Activated CD4-positive, alpha-beta memory T cell treated with anti-CD3 and anti-CD28 coated beads, Interleukin-2, amount 10 ng/mL, durations not matched to agents 7 days and 5 days (primary cell): ENCODE data around the gene ARHGAP33. TPM values are rescaled to one million over a fixed set of nuclear protein-coding genes. Genes with fewer than 3 reads are reported as not detected.

ENCODE experiments used
- CTCF ChIA-PET: fragments of 350-600 bp; sonication (Branson Sonifier 250); formaldehyde crosslinking; loops from one replicate; lab custom pipeline; 2021; ENCODE audit warnings: antibody characterized with exemption, inconsistent platforms; lab: Charles Lee
- POLR2A ChIA-PET: fragments of 350-600 bp; sonication (Branson Sonifier 250); formaldehyde crosslinking; loops from one replicate; lab custom pipeline; 2021; ENCODE audit warnings: antibody characterized with exemption; lab: Charles Lee
- DNase-seq: peaks from one replicate; pipeline ENCODE4 v3.0.0-alpha.2; 2020
- H3K27ac Mint-ChIP-seq: one replicate; pipeline ENCODE4 v1.8.0; 2021; ENCODE audit warnings: mild to moderate bottlenecking, mixed read lengths
- H3K27me3 Mint-ChIP-seq: one replicate; pipeline ENCODE4 v1.8.0; 2021; ENCODE audit warnings: mixed read lengths
- H3K36me3 Mint-ChIP-seq: one replicate; pipeline ENCODE4 v1.8.0; 2021; ENCODE audit warnings: low read depth, mixed read lengths
- H3K4me1 Mint-ChIP-seq: one replicate; pipeline ENCODE4 v1.8.0; 2021; ENCODE audit warnings: mixed read lengths
- H3K4me3 Mint-ChIP-seq: one replicate; pipeline ENCODE4 v1.8.0; 2021; ENCODE audit warnings: mild to moderate bottlenecking, mixed read lengths
- H3K9me3 Mint-ChIP-seq: one replicate; pipeline ENCODE4 v1.8.0; 2021; ENCODE audit warnings: mixed read lengths
- total RNA-seq, 2 experiments: library from RNA; stranded (reverse); gene quantifications; one replicate each; pipeline ENCODE4 v1.2.3, GENCODE V29; 2021

Gene ARHGAP33
- total RNA-seq, 2 experiments from 2014 or later = 60.9 to 67.0 TPM

- POLR2A ChIA-PET = interaction anchor here (1.3 to 1.5 kb wide), 2 partner anchors 8 to 51 kb away, joined by 5 read pairs; partner anchors contain the start of genes PSENEN and U2AF1L4
Measured at GRCh38 chr19:35752746-35753350, 22.5 kb upstream of the ARHGAP33 start.

GRCh38 chr19:35753634-35754369, 21.6 kb upstream of the ARHGAP33 start:
- Mint-ChIP-seq H3K4me1 (peaks cover 37% of the 10 kb centered on the region), H3K27me3 (no peaks in the 10 kb centered on the region), H3K27ac (no peak overlapping the region), H3K9me3 (no peaks in the 10 kb centered on the region), H3K36me3 (peaks cover 8% of the 10 kb centered on the region), H3K4me3 (no peak overlapping the region)
- ChIA-PET CTCF (no interaction called here), POLR2A (interaction anchor here (1.5 kb wide), 1 partner anchor 9 kb away, joined by 5 read pairs; the partner anchor contains the start of genes PSENEN and U2AF1L4)
- no peak for DNase-seq

More at GRCh38 chr19:35752746-35753350, 22.5 kb upstream of the ARHGAP33 start:
- Mint-ChIP-seq H3K36me3 (peaks cover 12% of the 10 kb centered on the region), H3K4me3 (no peak overlapping the region), H3K27me3 (no peaks in the 10 kb centered on the region), H3K9me3 (no peaks in the 10 kb centered on the region), H3K4me1 (peaks cover 41% of the 10 kb centered on the region), H3K27ac (no peak overlapping the region)
- no peak for DNase-seq
- CTCF ChIA-PET = interaction anchor here (0.6 kb wide), 1 partner anchor 10 kb away, joined by 4 read pairs; no protein-coding TSS in a partner anchor

GRCh38 chr19:35754370-35755130, 20.8 kb upstream of the ARHGAP33 start:
- no peak overlapping the region for H3K27ac Mint-ChIP-seq
- POLR2A ChIA-PET = no interaction called here

DNA sequence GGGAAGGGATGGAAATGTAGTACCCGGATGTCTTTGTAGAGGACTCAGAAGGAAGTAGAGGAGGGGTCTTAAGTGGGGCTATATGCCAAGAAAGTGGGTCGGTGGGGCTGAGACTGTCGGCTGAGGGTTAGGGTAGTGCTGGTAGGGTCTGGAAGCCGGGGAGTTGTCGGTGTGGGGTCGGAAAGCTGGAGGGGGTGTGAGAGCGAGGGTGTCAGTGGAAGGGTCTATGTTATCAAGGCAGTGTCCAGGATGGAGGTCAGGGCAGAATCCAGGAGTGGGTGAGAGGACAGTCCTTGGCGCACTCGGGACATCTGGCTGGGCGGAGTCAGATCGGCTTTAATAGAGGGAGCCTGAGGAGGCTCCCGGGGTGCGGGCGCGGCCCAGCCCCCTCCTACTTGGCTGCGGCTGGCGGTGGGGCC, 20.2 kb upstream of the ARHGAP33 start:
- Mint-ChIP-seq H3K4me3 (no peak overlapping the region), H3K9me3 (no peaks in the 10 kb centered on the region), H3K27ac (peak overlapping the region; percentile 44), H3K36me3 (peaks cover 17% of the 10 kb centered on the region), H3K27me3 (no peaks in the 10 kb centered on the region), H3K4me1 (peaks cover 38% of the 10 kb centered on the region)
- DNase-seq = no peak
- POLR2A ChIA-PET = interaction anchor here (1.7 kb wide), 1 partner anchor 13 kb away, joined by 4 read pairs; the partner anchor contains the start of gene IGFLR1
- CTCF ChIA-PET = no interaction called here

More at GRCh38 chr19:35754370-35755130, 20.8 kb upstream of the ARHGAP33 start:
- Mint-ChIP-seq H3K27me3 (no peaks in the 10 kb centered on the region), H3K4me3 (no peak overlapping the region), H3K36me3 (peaks cover 12% of the 10 kb centered on the region), H3K4me1 (peaks cover 39% of the 10 kb centered on the region), H3K9me3 (no peaks in the 10 kb centered on the region)
- CTCF ChIA-PET = no interaction called here
- no peak for DNase-seq

GRCh38 chr19:35755550-35756376, 19.6 kb upstream of the ARHGAP33 start:
- peaks cover 23% of the 10 kb centered on the region for H3K36me3 Mint-ChIP-seq
- H3K9me3 Mint-ChIP-seq = no peaks in the 10 kb centered on the region
- peaks cover 38% of the 10 kb centered on the region for H3K4me1 Mint-ChIP-seq
- POLR2A ChIA-PET = interaction anchor here (1.7 to 2.4 kb wide), 3 partner anchors 8 to 14 kb away, joined by 4 to 11 read pairs (median 11); partner anchors contain the start of genes IGFLR1, LIN37, PSENEN and U2AF1L4
- DNase-seq = peak; percentile 62
- H3K27me3 Mint-ChIP-seq = no peaks in the 10 kb centered on the region
- no peak overlapping the region for H3K27ac Mint-ChIP-seq
- CTCF ChIA-PET = no interaction called here
- H3K4me3 Mint-ChIP-seq = peak overlapping the region; percentile 38

- H3K4me3 Mint-ChIP-seq = peak within 1 kb of the TSS; percentile 85
- H3K9me3 Mint-ChIP-seq = no peaks in the 10 kb centered on the region
- ChIA-PET POLR2A (interaction anchor here (1.0 to 2.4 kb wide), 6 partner anchors 9 to 54 kb away, joined by 3 to 11 read pairs (median 4); partner anchors contain the start of genes IGFLR1, LIN37, PSENEN and U2AF1L4), CTCF (interaction anchor here (0.9 to 1.6 kb wide), 3 partner anchors 9 to 174 kb away, joined by 3 to 6 read pairs (median 3); partner anchors contain the start of gene LIN37)
- H3K4me1 Mint-ChIP-seq = peaks cover 38% of the 10 kb centered on the region
- no peak for DNase-seq
- peaks cover 26% of the 10 kb centered on the region for H3K36me3 Mint-ChIP-seq
- H3K27ac Mint-ChIP-seq = peak within 1 kb of the TSS; percentile 89
- H3K27me3 Mint-ChIP-seq = no peaks in the 10 kb centered on the region
Measured at GRCh38 chr19:35756377-35757230, 18.8 kb upstream of the ARHGAP33 start, which contains the start of gene HSPB6. Gene HSPB6 (minus strand): TSS chr19:35757029. CDS start chr19:35757008, 21 bp downstream.

DNA sequence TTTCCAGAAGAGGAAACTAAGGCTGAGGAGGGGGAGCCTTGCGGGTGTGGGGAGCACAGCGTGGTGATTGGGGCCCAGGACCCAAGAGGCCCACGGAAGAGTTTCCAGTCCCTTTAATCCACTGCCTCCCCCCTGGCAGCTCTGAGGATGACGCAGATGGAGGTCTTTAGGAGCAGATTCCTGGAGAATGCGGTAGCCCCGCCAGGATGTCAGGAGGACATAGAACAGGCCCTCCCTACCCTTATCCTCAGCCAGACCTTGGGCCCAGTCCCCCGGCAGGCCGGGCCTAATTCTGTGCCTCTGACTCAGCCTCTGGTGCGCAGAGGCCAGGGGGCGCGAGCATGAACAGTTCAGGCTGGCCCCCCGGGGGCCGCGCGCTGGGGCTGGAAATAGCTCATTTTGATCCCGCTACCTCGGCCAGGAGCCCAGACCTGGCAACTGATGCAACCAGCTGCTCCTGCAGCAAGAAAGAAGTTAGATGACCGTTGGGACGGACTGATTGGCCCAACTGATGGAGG, 18.1 kb upstream of the ARHGAP33 start:
- peak overlapping the region; percentile 85 for H3K4me3 Mint-ChIP-seq
- H3K27ac Mint-ChIP-seq = peak overlapping the region; percentile 89
- peak; percentile 41 for DNase-seq
- peaks cover 31% of the 10 kb centered on the region for H3K36me3 Mint-ChIP-seq
- POLR2A ChIA-PET = interaction anchor here (0.9 to 2.4 kb wide), 6 partner anchors 9 to 55 kb away, joined by 3 to 11 read pairs (median 4); partner anchors contain the start of genes IGFLR1, LIN37, PSENEN and U2AF1L4
- CTCF ChIA-PET = interaction anchor here (0.9 to 1.6 kb wide), 3 partner anchors 9 to 174 kb away, joined by 3 to 6 read pairs (median 3); partner anchors contain the start of gene LIN37
- no peaks in the 10 kb centered on the region for H3K9me3 Mint-ChIP-seq
- no peaks in the 10 kb centered on the region for H3K27me3 Mint-ChIP-seq
- H3K4me1 Mint-ChIP-seq = peaks cover 38% of the 10 kb centered on the region

DNA sequence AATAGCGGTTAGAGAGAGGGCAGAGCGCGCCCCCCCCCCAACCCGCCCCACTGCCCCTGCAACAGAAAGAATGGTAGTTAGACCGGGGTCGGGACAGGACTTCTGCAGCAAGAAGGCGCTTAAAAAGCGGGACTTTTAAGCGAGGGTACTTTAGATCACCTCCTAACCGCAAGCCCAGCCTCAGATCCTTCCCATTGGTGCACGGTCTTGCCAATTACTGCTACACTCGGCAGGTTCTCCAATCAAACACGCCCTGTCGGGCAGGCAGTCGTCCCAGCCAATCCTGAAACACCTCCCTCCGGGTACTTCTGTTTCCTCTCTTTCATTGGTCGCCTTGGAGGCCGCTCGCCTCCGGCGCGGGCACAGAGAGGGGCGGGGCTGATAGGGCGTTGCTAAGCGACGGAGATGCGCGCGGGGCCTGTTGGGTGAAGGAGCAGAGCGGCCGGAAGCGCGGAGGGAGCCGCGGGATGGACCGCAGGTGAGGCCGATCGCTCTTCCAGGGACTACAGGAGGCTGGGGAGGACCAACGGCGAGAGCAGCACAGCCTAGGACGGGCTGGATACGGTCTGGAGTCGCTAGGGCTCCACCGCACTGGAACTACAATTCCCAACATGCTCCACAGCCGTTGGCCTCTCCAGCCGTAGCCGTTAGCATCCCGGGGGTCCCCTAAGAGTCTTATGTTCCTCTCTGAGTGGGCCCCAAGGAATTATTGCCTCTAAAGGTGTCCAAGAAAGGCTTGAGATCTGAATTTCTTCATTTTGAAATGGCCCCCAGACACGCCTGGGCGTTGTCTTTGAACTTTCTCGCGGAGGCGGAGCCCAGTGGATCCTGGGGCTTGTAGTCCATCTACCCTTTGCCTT, 17.4 kb upstream of the ARHGAP33 start, which contains the start of gene PROSER3:
Gene PROSER3 (plus strand): TSS at position 428 of the 860 bp plus-strand sequence. CDS start 40 bp downstream, at position 468.
- Mint-ChIP-seq H3K4me1 (peaks cover 38% of the 10 kb centered on the region), H3K27ac (peak within 1 kb of the TSS; percentile 89), H3K9me3 (no peaks in the 10 kb centered on the region), H3K27me3 (no peaks in the 10 kb centered on the region), H3K4me3 (peak within 1 kb of the TSS; percentile 85), H3K36me3 (peaks cover 32% of the 10 kb centered on the region)
- ChIA-PET CTCF (interaction anchor here (0.9 to 1.6 kb wide), 3 partner anchors 10 to 173 kb away, joined by 3 to 6 read pairs (median 3); partner anchors contain the start of gene LIN37), POLR2A (interaction anchor here (0.9 to 2.4 kb wide), 8 partner anchors 10 to 56 kb away, joined by 3 to 11 read pairs (median 4); partner anchors contain the start of genes IGFLR1, LIN37, PSENEN and U2AF1L4)
- DNase-seq = peak; percentile 99

GRCh38 chr19:35759697-35760096, 15.7 kb upstream of the ARHGAP33 start:
- Mint-ChIP-seq H3K4me3 (peak overlapping the region; percentile 66), H3K27me3 (no peaks in the 10 kb centered on the region), H3K36me3 (peaks cover 35% of the 10 kb centered on the region), H3K9me3 (no peaks in the 10 kb centered on the region), H3K4me1 (peaks cover 37% of the 10 kb centered on the region), H3K27ac (peak overlapping the region; percentile 21)
- ChIA-PET POLR2A (interaction anchor here (0.6 kb wide), 1 partner anchor 15 kb away, joined by 3 read pairs; no protein-coding TSS in a partner anchor), CTCF (no interaction called here)
- no peak for DNase-seq
